HG02981 (cell line): Measurements from ENCODE around the gene TXNL4A.
"Not testable (repeated sequence)": the region's sequence is repeated elsewhere in the genome, so short reads cannot be mapped to it uniquely, and the experiment has no call there.

Experiments
- ATAC-seq: cut with Tn5 transposase; IDR thresholded peaks from one replicate; pipeline ENCODE4 v1.9.1; 2021; ENCODE audit warnings: mild to moderate bottlenecking, moderate library complexity; ENCODE audit not compliant: unreplicated experiment

The TXNL4A gene

DNA sequence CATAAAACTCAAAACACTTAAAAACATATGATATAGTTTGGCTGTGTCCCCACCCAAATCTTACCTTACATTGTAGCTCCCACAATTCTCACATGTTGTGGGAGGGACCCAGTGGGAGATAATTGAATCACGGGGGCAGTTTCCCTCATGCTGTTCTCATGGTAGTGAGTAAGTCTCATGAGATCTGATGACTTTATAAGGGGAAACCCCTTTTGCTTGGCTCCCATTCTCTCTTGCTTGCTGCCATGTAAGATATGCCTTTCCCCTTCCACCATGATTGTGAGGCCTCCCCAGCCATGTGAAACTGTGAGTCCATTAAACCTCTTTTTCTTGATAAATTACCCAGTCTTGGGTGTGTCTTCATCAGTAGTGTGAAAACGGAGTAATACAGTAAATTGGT, 11.3 kb upstream of the TXNL4A start:
- not testable (repeated sequence) for ATAC-seq

DNA sequence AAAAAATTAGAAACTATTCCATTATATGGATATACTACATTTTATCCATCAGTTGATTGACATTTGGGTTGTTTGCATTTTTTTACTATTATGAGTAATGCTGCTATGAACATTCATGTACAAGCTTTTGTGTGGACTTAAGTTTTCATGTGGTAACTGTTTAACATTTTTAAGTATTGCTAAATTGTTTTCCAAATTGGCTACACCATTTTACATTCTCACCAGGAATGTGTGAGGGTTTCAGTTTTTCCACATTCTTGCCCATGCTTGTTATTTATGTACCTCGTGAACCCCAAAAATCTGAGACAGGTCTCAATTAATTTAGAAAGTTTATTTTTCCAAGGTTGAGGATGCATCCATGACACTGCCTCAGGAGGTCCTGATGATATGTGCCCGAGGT, 3.1 kb upstream of the TXNL4A start:
- no peak for ATAC-seq

DNA sequence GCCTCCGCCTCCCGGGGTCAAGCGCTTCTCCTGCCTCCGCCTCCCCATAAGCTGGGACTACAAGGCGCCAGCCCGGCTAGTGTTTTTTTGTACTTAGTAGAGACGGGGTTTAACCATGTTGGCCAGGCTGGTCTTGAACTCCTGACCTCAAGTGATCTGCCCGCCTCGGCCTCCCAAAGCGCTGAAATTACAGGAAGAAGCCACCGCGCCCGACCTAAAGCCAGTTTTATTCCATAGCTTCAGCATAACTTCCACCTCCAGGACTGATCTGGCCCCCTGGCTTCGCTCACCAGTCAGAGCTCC, 783 bp upstream of the TXNL4A start:
- no peak for ATAC-seq

DNA sequence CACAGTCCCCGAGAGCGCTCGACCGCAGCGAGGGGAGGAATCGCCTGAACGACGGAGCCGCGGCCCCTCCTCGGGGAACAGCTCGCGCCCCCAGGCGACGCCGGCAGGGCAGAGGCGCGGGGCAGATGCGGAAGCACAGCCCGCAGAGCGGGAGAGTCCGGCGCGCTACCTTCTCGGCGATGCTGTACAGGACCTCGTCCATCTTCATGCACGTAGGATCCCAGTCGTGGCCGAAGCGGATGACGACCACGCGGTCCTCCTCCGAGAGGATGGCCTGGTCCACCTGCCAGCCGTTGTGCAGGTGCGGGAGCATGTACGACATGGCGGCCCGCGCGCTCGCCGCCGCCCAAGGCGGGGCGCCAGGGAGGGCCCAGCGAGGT, 302 bp downstream of the TXNL4A start:
- peak; percentile 55 for ATAC-seq

DNA sequence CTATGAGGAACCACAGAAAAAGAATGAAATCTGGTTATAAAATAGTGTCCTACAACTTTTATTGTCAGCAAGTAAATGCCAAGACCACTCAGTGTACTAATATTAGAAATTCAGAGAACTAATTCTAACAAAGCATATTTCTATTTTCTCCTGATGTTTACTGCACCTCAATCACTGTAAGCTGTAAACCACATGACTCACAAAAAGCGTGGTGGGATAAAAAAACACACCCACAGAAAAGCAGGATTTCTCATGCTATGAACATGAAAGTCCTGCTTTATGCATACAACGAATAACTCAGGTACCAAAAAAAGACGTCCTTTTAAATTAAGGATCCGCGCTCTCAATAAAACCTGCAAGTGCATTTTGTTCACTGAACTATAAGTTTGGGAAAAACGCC, 797 bp downstream of the TXNL4A start:
- no peak for ATAC-seq

DNA sequence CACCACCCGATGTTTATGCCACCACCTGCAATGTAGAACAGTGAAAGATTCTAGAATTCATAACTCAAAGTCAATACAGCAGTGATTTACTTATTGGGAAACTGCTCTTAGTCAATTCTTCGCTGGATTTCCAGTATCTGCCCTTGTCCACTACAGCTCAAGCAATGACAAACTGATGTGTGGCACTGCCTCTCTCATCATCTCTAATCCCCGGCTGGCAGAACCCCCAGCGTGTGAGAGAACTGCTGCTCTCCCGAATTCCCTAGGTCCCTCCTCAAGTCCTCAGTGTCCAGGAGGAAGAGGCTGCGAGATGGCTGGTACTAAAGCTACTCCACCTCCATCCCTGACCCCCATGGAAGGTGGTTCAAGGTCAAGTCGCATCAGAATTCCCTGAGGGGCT, 1.6 kb downstream of the TXNL4A start:
- no peak for ATAC-seq

DNA sequence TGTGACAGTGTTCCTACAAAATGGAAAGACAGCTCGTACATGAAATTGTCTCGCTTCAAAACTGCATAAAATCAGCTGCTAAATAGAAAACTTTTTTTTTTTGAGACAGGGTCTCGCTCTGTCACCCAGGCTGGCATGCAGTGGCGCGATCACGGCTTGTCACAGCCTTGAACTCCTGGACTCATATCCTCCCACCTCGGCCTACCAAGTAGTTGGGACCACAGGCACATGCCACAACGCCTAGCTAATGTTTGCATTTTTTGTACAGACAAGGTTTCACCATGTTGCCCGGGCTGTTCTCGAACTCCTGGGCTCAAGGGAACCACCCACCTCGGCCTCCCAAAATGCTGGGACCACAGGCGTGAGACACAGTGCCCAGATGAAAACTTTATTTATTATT, 3.2 kb downstream of the TXNL4A start:
- no peak for ATAC-seq

DNA sequence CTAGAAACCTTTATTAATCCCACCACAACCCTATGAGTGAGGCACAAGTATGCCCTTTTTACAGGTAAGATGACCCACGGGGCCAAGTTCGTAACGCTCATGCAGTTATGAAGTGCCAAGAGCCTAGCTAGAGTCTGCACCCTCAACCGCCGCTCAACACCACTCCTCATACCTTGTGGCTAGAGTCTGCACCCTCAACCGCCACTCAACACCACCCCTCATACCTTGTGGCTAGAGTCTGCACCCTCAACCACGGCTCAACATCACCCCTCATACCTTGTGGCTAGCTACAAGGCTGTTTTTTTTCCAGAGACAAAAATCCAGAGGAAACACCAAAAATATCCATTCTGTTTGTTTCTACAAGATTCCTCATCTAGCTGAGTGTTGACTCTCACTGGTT, 4.6 kb downstream of the TXNL4A start:
- no peak for ATAC-seq

DNA sequence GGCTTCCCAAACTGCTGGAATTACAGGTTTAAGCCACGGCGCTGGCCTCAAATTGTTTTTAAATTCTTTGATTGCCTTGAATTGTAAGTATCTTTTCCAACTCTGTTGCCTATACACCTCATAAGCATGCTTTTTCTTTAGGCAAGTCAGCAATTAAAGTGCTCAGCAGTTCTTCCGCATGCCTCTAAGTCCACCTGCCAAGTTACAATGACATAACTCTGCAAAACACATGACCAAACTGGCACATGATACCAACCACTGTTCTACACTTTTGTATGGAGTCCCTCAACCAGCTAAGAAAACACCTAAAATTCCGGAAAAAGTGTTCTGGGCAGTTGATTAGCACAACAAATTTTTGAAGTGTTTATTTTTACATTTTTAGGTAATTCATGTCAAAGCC, 5.1 kb downstream of the TXNL4A start:
- no peak for ATAC-seq

DNA sequence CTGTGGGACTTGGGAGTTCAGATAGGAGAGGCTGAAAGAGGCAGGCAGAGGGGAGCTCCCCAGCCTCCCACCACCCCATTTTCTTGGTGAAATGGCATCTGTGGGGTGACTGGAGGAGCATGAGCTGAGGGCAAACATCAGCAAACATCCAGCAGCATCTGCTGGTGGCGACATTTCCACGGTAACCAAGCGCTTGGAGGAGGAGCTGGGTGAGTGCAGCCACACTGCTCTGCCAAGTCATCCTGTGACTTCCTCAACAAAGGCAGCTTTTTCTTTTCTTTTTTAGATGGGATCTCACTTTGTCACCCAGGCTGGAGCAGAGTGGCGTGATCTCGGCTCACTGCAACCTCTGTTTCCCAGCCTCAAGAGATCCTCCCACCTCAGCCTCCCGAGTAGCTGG, 5.6 kb downstream of the TXNL4A start:
- ATAC-seq, result no peak

DNA sequence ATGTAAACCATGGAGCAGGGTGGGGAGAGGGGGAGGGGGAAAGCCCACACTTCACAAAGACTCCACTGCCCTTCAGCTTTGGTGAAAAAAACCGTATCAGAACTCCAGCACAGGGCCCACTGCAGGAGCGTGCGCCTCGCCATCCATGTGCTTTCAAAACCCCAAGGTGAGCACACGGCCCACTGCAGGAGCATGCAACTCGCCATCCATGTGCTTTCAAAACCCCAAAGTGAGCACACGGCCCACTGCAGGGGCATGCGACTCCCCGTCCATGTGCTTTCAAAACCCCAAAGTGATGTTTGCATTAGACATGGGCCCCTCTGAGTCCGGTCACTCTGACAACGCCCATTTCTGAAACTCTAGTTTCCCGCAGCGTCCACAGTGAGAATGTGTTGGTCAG, 7.8 kb downstream of the TXNL4A start:
- no peak for ATAC-seq

DNA sequence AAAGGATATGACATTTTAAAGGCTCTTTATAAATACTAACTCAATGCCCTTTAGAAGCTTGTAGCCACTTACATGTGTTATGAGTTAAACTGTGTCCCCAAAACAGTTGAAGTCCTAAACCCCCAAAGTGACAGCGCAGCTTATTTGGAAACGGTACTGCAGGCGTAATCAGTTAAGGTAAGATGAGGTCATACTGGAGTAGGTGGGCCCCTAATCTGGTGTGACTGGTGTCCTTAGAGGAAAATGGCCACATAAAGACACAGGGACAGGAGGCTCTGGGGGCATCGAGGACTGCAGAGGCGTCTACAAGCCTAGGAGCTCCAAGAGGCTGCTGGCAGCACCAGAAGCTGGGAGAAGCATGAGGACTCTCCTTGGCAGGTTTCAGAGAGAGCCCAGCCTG, 8.5 kb downstream of the TXNL4A start:
- ATAC-seq, result no peak

DNA sequence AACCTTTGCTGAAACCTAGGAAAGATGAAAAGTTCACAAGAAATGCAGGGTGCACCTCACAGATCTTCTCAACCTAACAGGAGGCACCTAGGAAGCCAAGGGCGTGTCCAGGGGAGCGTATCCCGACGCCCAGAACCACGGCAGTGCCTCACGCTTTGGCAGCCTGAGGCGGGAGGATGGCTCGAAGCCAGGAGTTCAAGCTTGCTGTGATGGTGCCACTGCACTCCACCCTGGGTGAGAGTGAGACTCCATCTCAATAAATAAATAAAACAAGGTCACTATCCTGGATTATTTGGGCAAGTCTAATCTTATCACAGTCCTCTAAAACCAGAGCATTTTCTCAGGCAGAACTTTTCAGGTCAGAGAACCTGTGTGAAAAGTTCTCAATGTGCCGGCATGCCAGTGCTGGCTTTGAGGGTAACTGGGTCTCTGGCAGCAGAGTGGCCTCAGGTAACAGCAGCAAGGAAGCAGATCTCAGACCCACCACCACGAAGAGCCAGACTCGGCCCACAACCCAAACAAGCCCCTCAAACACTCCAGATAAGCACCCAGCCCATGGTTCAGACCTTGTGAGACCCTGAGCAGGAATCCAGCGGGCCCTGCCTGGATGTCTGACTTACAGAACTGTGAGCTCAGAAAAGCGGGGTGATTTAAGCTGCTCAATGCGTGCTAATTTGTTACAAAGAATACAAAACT, 12.2 kb downstream of the TXNL4A start:
- no peak for ATAC-seq

DNA sequence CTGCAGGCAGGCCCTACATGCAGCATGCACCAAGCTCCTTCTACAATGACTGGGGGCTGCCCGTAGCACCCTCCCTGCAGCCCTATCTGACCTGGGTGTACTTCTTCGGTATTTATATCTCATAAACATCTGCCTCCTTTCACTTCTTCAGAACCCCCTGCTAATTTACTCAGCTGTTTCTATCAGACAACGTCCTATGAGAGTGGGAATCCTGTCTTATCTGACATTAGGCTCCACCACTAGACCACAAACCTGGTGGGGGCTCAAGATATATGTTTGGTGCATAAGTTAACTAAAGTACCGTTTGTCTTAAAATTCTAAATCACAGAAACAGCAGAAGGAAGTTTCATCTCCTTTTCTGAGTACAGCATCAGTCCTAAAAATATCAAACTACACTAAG, 13.3 kb downstream of the TXNL4A start:
- ATAC-seq, result no peak

DNA sequence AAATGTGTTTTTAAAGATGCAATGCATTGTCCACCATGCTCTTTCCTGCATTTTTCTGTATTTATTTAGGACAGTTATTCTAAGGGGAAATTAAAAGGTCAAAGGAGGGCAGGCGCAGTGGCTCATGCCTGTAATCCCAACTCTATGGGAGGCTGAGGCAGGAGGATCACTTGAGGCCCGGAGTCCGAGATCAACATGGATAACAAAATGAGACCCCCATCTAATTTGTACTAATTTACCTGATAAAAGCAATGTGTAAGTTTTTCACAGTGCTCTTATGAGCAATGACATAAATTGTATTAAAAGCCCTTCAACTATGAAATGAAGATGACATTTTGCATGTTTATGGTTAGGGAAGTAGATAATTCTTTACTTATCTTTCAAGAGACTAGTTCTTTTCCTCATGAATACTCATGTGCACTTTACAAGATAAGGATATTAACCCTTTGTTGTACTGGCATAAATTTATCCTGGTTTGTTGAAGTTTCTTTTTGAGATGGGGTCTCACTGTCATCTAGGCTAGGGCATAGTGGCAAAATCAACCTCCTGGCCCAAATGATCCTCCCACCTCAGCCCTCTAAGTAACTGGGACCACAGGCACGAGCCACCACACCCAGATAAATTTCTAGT, 14.2 kb downstream of the TXNL4A start:
- no peak for ATAC-seq

DNA sequence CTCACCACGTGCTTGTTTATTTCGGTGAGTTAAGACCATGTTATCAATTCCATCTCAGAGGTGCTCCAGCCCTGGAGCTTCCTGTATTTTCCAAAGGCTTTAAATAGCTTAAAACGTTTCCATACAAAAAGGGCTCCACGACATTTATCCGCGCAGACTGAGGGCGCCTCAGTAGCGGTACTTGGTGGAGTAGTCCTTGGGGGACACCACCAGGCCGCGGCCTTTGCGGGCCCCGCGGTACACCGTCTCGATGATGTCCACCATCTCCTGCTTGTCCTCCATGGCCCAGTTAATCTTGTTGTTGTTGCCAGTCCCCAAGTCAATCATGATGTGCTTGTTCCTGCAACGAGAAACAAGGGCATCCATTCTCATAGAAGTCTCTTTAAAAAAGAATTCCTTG, 14.8 kb downstream of the TXNL4A start:
- no peak for ATAC-seq

DNA sequence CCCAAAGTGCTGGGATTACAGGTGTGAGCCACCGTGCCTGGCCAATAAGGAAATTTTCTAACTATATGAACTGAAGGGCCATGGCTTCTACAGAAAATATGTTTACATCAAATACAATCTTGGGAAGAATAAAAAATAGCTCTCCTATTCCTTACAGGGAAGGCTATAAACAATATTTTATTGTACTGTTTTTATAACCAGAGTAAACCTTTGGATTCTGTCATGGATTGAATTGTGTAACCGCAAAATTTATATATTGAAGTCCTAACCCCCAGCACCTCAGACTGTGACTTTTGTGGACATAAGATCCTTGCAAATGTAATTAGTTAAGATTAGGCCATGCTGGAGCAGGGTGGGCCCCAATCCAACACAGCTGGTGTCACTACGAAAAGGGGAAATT, 15.6 kb downstream of the TXNL4A start:
- no peak for ATAC-seq

DNA sequence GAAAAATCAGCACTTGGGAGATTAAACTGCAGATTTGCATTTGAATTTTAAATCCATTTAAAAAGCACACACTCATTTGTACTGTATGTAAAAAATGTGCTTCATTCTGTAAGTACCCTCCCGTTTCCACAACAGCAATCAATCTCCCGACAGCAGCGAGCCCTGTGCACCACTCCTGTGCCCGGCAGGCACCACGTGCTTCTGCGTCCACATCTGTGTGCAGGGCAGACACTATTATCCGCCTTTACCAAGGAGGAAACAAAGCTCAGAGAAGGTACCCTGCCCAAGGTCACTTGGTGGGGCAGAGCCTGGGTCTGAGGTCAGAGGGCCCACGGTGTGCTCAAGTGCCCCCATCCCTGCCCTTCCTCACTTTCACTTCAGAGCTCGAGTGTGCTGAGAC, 16.4 kb downstream of the TXNL4A start:
- no peak for ATAC-seq

DNA sequence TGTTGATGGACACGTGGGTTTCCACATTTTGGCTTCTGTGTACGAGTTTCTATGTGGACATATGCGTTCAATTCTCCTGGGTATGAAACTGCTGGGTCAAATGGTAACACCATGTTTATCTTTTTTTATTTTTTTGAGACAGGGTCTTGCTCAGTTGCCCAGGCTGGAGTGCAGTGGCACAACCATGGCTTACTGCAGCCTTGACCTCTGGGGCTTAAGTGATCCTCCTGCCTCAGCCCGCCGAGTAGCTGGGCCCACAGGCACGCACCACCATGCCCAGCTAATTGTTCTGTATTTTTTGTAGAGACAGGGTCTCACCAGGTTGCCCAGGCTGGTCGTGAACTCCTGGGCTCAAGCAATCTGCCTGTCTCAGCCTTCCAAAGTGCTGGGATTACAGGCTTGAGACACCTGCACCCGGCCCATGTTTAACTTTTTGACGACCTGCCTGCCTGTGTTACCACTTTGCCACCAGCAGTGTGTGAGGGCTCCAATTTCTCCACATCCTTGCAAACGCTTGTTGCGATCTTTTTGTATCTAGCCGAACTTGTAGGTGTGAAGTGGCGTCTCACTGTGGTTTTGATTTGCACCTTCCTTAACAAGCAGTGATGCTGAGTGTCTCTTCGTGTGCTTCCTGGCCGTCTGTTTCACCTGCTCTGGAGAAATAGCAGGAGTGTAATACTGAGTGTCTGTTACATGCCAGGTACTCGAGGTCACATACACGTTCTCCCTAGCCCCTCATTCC, 17.0 kb downstream of the TXNL4A start:
- ATAC-seq, result no peak

DNA sequence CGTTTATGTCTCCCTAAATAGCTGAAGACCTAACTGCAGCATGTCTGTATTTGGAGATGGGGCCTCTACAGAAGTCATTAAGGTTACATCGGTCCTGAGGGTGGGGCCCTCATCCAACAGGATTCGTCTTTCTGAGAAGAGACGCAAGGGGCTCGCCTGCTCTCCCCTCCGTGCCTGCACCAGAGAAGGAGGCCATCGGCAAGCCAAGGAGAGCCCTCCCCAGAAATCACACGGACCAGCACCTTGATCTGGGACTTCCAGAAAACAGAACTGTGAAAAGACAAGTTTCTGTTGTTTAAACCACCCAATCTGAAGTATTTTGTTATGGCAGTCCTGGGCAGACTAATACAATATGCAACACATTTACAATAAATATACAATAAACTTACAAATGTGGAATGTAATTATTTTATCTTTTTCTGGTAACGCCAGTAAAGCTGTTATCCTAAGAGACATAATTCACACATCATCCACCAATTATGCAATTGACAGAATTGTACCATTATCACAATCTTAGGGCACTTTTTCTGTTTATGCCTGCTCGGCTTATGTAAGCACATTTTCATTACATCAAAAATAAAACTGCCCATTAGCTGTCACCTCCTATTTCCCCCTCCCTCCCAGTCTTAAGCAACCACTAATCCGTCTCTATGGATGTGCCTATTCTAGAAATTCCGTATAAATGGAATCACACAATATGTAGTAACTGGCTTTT, 17.8 kb downstream of the TXNL4A start:
- ATAC-seq, result no peak

DNA sequence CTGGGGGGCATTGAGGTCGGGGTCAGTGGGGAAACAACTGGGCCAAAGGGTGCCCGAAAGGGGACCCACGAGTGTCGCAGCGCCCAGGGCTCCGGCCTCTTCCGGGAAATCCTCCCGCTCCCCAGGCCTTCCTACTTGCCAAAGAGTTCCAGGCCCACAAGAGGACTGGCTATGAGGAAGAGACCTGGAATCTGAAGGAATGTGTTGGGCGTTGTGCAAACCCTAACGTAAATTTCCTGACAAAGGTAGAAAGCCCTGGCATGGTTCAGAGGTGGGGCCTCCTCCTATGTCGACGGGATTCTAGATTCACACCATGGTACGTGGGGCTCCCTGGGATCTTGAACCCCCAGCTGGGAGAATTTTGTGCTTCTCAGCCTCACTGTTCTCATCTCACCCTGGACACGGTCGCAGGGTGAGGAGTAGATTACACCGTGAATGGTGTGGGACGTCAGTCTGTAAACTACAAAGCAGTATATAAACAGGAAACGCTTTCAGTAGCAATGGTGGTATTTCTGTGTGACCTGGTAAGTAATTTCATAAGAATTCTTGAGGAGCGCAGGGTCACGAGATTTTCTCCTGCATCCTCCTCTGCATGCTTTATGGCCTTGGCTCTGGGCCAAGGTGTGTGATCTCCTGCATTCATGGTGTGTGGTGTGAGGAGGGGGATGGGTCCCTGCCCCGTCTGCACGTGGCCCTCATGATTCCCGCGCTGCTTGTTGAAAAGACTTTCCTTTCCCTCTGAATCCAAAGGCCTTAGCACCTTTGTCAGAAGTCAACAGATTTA, 23.1 kb downstream of the TXNL4A start:
- no peak for ATAC-seq
